GM12801 (cell line): ENCODE measurements around the gene TSPAN9.

Experiments
- TF ChIP-seq, protein P1 (sequence below): IDR thresholded peaks from one replicate; pipeline ENCODE4 v1.5.1; 2011; ENCODE audit warnings: control low read depth; ENCODE audit not compliant: insufficient read length; ENCODE audit errors: extremely low read depth

Gene TSPAN9

DNA sequence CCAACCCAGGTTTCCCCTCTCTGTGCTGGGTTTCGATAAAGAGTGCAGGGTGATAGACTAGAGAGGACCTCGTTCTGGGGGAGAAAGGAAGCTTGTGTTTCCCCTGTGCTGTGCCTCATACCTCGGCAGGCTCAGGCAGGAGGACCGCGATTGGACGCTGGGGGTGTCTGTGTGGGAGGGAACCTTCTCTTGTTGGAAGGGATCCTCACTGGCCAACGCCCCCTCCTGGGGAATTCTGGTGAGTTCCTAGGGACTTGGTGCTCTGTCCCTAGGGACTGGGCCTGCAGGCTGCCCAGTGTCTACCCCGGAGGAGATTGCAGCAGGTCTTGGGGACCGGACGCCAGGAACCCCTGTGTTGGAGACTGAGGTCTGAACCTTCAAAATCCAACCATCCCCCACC lies 256.4 kb downstream of the TSPAN9 start:
- TF ChIP-seq, protein P1, sequence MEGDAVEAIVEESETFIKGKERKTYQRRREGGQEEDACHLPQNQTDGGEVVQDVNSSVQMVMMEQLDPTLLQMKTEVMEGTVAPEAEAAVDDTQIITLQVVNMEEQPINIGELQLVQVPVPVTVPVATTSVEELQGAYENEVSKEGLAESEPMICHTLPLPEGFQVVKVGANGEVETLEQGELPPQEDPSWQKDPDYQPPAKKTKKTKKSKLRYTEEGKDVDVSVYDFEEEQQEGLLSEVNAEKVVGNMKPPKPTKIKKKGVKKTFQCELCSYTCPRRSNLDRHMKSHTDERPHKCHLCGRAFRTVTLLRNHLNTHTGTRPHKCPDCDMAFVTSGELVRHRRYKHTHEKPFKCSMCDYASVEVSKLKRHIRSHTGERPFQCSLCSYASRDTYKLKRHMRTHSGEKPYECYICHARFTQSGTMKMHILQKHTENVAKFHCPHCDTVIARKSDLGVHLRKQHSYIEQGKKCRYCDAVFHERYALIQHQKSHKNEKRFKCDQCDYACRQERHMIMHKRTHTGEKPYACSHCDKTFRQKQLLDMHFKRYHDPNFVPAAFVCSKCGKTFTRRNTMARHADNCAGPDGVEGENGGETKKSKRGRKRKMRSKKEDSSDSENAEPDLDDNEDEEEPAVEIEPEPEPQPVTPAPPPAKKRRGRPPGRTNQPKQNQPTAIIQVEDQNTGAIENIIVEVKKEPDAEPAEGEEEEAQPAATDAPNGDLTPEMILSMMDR = no peak

DNA sequence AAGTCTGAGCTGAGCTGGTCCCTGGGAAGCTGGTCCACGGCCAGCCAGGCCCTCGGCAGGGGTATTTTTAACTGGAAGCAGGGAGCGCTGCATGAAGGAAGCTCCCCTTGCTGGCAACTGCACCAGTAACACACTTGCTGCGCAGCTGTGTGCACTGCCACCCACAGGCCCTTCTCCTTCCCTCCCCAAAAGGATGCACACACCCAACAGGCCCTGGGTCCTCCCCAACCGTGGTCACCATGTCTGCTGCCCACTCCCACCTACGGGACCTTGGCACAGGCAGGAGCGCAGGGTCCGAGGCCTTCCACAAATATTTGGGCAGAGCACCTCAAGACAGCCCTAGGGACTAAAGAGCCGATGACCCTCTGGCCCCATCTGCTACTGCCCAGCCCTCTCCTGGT lies 256.8 kb downstream of the TSPAN9 start:
- TF ChIP-seq, protein P1 = no peak

DNA sequence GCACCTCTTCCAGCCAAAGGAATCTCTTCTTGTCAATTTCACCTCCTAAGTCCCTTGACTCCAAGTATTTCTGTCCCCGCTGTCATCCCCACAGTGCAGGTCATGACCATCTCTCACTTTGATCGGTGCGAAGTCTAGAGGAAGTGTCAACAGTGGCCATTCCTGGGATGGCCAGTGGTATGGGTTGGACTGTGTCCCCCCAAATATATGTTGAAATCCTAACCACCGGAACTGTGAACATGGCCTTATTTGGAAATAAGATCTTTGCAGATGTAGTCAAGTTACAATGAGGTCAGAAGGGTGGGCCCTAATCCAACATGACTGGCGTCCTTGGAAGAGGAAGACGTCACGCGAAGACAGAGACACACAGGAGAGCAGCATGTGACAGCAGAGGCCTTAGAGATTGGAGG lies 257.9 kb downstream of the TSPAN9 start:
- TF ChIP-seq, protein P1 = no peak
